GM10266 (cell line): ENCODE results near the gene HOXA11.

Source experiments
- DNase-seq: peaks from one replicate; pipeline ENCODE4 v3.0.0; 2012; ENCODE audit errors: extremely low spot score
- TF ChIP-seq, protein P1 (sequence below): IDR thresholded peaks from 2 replicates; pipeline ENCODE4 v1.5.1; 2012; ENCODE audit warnings: mild to moderate bottlenecking, low read depth; ENCODE audit not compliant: control insufficient read depth, insufficient read depth; ENCODE audit errors: missing control alignments

The HOXA11 gene

GRCh38 chr7:27148756-27149641 lies 36.0 kb downstream of the HOXA11 start:
- DNase-seq, result no peak
- TF ChIP-seq, protein P1, sequence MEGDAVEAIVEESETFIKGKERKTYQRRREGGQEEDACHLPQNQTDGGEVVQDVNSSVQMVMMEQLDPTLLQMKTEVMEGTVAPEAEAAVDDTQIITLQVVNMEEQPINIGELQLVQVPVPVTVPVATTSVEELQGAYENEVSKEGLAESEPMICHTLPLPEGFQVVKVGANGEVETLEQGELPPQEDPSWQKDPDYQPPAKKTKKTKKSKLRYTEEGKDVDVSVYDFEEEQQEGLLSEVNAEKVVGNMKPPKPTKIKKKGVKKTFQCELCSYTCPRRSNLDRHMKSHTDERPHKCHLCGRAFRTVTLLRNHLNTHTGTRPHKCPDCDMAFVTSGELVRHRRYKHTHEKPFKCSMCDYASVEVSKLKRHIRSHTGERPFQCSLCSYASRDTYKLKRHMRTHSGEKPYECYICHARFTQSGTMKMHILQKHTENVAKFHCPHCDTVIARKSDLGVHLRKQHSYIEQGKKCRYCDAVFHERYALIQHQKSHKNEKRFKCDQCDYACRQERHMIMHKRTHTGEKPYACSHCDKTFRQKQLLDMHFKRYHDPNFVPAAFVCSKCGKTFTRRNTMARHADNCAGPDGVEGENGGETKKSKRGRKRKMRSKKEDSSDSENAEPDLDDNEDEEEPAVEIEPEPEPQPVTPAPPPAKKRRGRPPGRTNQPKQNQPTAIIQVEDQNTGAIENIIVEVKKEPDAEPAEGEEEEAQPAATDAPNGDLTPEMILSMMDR, result no peak

- TF ChIP-seq, protein P1, result no peak
- no peak for DNase-seq
These were observed 36.8 kb downstream of the HOXA11 start for GRCh38 chr7:27148031-27148755.

DNA sequence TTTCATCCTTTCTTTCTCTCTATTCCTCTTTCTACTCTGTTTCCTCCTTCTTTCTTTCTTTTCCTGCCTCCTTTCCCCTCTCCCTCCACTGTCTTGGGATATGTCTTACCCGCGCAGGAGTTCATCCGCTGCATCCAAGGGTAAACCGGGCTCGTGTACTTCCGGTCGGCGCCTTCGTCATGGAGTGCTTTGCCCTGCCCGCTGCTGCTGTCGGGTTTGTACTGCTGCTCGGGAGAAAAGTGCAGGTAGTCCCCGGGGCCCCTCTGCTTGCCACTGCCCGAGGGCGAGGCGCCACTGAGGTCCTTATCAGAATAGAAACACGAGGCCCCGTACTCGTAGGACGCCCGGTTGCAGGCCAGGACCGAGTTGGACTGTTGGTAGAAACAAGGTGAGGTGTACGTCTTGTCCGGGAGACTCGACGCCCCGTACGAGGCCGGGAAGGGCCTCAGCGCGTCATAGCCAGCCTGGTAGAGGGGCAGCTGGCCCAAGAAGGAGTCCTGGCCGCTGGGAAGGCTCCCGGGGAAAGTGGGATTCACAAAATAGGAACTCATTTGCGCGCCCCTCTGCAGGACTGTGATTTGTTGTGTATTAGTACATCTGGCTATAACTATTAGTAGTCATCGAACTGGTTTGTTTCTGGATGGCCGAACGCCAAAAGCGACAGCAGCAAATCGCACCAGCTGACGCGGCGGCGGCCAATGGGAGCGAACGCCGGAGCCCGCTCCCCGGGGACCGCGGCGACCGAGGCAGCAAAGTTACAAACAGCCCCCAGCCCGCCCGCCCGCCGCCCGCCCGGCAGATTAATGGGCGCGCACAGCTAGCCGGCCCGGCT lies 37.6 kb downstream of the HOXA11 start, which contains the start of gene HOXA6:
TSS of gene HOXA6 (minus strand) at position 576 of the 832 bp plus-strand sequence. CDS start at position 551, 25 bp downstream.
- TF ChIP-seq, protein P1, result no peak

GRCh38 chr7:27146491-27147198 lies 38.4 kb downstream of the HOXA11 start:
- TF ChIP-seq, protein P1, result no peak
- no peak for DNase-seq

More for the DNA sequence above, 37.6 kb downstream of the HOXA11 start, which contains the start of gene HOXA6:
- no peak for DNase-seq

- TF ChIP-seq, protein P1, result no peak
- no peak for DNase-seq
These were observed 39.1 kb downstream of the HOXA11 start for GRCh38 chr7:27145914-27146412.
